NK-92 (cell line): ENCODE data around the gene DNAJC5.
"Not testable (repeated sequence)": the region's sequence is repeated elsewhere in the genome, so short reads cannot be mapped to it uniquely, and the experiment has no call there.

Experiments
- DNase-seq: peaks from one replicate; lab custom pipeline; 2025; ENCODE audit not compliant: unreplicated experiment; lab: John Stamatoyannopoulos, UW

DNAJC5 gene

GRCh38 chr20:63903796-63904561 is 9.1 kb downstream of the DNAJC5 start:
- no peak for DNase-seq

GRCh38 chr20:63908008-63908682 is 13.2 kb downstream of the DNAJC5 start:
- no peak for DNase-seq

- no peak for DNase-seq
Observed at GRCh38 chr20:63911176-63911575, 16.2 kb downstream of the DNAJC5 start.

GRCh38 chr20:63913768-63914167 is 18.8 kb downstream of the DNAJC5 start:
- no peak for DNase-seq

- no peak for DNase-seq
Observed at GRCh38 chr20:63915471-63915870, 20.5 kb downstream of the DNAJC5 start.

GRCh38 chr20:63916371-63916939 is 21.5 kb downstream of the DNAJC5 start:
- not testable (repeated sequence) for DNase-seq

- DNase-seq: no peak
Observed at GRCh38 chr20:63917811-63918210, 22.9 kb downstream of the DNAJC5 start.

- no peak for DNase-seq
Observed at GRCh38 chr20:63919130-63919529, 24.2 kb downstream of the DNAJC5 start.

- no peak for DNase-seq
Observed at GRCh38 chr20:63920226-63920625, 25.3 kb downstream of the DNAJC5 start.

- DNase-seq: no peak
Observed at GRCh38 chr20:63923651-63924050, 28.7 kb downstream of the DNAJC5 start.

GRCh38 chr20:63924241-63924640 is 29.3 kb downstream of the DNAJC5 start:
- DNase-seq: no peak

- no peak for DNase-seq
Observed at GRCh38 chr20:63926298-63926697, 31.4 kb downstream of the DNAJC5 start.

GRCh38 chr20:63929071-63929470 is 34.1 kb downstream of the DNAJC5 start:
- no peak for DNase-seq

GRCh38 chr20:63929473-63929883 is 34.6 kb downstream of the DNAJC5 start:
- DNase-seq: not testable (repeated sequence)

GRCh38 chr20:63930971-63931553 is 36.1 kb downstream of the DNAJC5 start:
- DNase-seq: no peak

GRCh38 chr20:63931735-63932134 is 36.8 kb downstream of the DNAJC5 start:
- no peak for DNase-seq

GRCh38 chr20:63932606-63933160 is 37.8 kb downstream of the DNAJC5 start:
- DNase-seq: no peak

- DNase-seq: no peak
Observed at GRCh38 chr20:63933646-63934045, 38.7 kb downstream of the DNAJC5 start.

GRCh38 chr20:63934271-63935068 is 39.5 kb downstream of the DNAJC5 start:
- DNase-seq: no peak

GRCh38 chr20:63935447-63935846 is 40.5 kb downstream of the DNAJC5 start:
- no peak for DNase-seq

GRCh38 chr20:63937596-63937995 is 42.7 kb downstream of the DNAJC5 start:
- DNase-seq: no peak
